Muscle of leg (tissue), 11 donors: ENCODE data around the gene TSPOAP1. TPM values are rescaled to one million over a fixed set of nuclear protein-coding genes. Genes with fewer than 3 reads are reported as not detected.

Source experiments
- DNase-seq: peaks from one replicate; pipeline ENCODE4 v3.0.0; 2013
- H3K27ac ChIP-seq: one replicate; pipeline ENCODE4 v1.5.1; 2013; ENCODE audit warnings: mild to moderate bottlenecking, low read length, control low read depth
- H3K27me3 ChIP-seq: one replicate; pipeline ENCODE4 v1.6.1; 2013; ENCODE audit warnings: low read length; ENCODE audit not compliant: control insufficient read depth, insufficient read depth
- H3K36me3 ChIP-seq: one replicate; pipeline ENCODE4 v1.6.1; 2013; ENCODE audit warnings: low read length; ENCODE audit not compliant: control insufficient read depth, insufficient read depth
- H3K4me1 ChIP-seq: one replicate; pipeline ENCODE4 v1.6.1; 2013; ENCODE audit warnings: low read length; ENCODE audit not compliant: control insufficient read depth, insufficient read depth
- H3K4me3 ChIP-seq: one replicate; pipeline ENCODE4 v1.5.1; 2013; ENCODE audit warnings: low read length, control low read depth
- H3K9me3 ChIP-seq: replicated peaks from 2 replicates; pipeline ENCODE4 v1.6.1; 2013; ENCODE audit warnings: low read depth, low read length; ENCODE audit not compliant: control insufficient read depth
- WGBS: methylation state at CpG from one replicate; pipeline ENCODE4 v1.1.5; 2013; ENCODE audit warnings: missing lambda C conversion rate; ENCODE audit not compliant: insufficient coverage; 5-methylcytosine and 5-hydroxymethylcytosine counted together
- polyA plus RNA-seq, 8 donors: library from polyadenylated mRNA; unstranded; fragments of 120-200 nt; gene quantifications; one replicate each; pipeline versions ENCODE4 v1.2.1 to v1.2.3, GENCODE V29; 2013; ENCODE audit warnings: inconsistent platforms in 1 of 8, low replicate concordance in 1 of 8; ENCODE audit not compliant: insufficient read length in 8 of 8, insufficient read depth in 1 of 8
- total RNA-seq: library from RNA; stranded (reverse); fragments of 120-200 nt; gene quantifications from one replicate; pipeline ENCODE4 v1.2.4, GENCODE V29; 2013

Gene TSPOAP1
- total and polyA plus RNA-seq, 9 donors, result 3.6 to 7.4 (median 4.8) TPM

GRCh38 chr17:58363457-58364185 lies 35.0 kb upstream of the TSPOAP1 start:
- H3K4me3 ChIP-seq, result no peak overlapping the region
- H3K27ac ChIP-seq, result no peak overlapping the region
- no peaks in the 10 kb centered on the region for H3K9me3 ChIP-seq
- no peak for DNase-seq
- WGBS, result 73% methylated on average over 4 of the region's 8 CpGs
- no peaks in the 10 kb centered on the region for H3K36me3 ChIP-seq
- peaks cover 11% of the 10 kb centered on the region for H3K27me3 ChIP-seq
- peaks cover 3% of the 10 kb centered on the region for H3K4me1 ChIP-seq

DNA sequence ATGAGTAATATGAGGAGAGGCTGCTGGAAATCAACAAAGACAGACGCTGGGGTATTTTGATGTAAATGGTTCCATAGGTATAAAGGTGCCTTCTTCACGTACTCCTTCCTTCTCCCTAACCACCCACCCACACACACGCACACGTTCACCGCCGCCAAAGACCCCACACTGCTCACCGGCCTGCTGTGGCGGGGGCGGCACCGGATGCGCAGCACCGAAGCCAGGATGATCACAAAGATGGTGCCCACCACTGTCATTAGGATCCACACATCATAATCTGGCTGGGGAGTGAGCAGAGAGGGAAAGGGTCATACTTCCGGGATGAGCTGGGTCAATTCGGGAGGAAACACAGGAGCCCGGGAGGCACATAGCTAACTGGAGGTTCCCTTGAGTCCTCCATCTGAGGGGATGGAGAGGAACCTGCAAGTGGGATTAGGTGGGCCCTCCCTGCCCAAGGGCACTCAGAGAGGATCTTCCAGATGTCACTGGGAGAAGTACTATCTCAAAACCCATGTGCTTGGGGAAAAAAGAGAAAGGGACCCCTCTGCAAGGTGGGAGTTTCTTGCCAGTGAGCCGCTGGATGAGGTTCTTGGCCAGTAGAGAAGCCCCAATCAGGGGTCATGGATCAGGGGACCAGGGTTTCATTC lies 33.9 kb upstream of the TSPOAP1 start:
- Histone ChIP-seq H3K4me3 (no peak overlapping the region), H3K36me3 (no peaks in the 10 kb centered on the region), H3K27me3 (peaks cover 11% of the 10 kb centered on the region), H3K9me3 (no peaks in the 10 kb centered on the region), H3K4me1 (peaks cover 3% of the 10 kb centered on the region), H3K27ac (no peak overlapping the region)
- 88% methylated on average over 10 of the region's 16 CpGs for WGBS
- no peak for DNase-seq

- Histone ChIP-seq H3K27me3 (peaks cover 11% of the 10 kb centered on the region), H3K27ac (no peak overlapping the region), H3K36me3 (no peaks in the 10 kb centered on the region), H3K4me1 (peaks cover 3% of the 10 kb centered on the region), H3K9me3 (no peaks in the 10 kb centered on the region), H3K4me3 (no peak overlapping the region)
- WGBS, result 63% methylated on average over 3 of the region's 5 CpGs
- DNase-seq, result no peak
Measured at GRCh38 chr17:58360296-58361063, 31.9 kb upstream of the TSPOAP1 start.

- 85% methylated on average over 11 of the region's 16 CpGs for WGBS
- H3K36me3 ChIP-seq, result no peaks in the 10 kb centered on the region
- H3K27ac ChIP-seq, result no peak overlapping the region
- H3K27me3 ChIP-seq, result peaks cover 4% of the 10 kb centered on the region
- H3K4me3 ChIP-seq, result no peak overlapping the region
- no peak for DNase-seq
- H3K4me1 ChIP-seq, result peaks cover 3% of the 10 kb centered on the region
- no peaks in the 10 kb centered on the region for H3K9me3 ChIP-seq
Measured at GRCh38 chr17:58358408-58359172, 30.0 kb upstream of the TSPOAP1 start.

DNA sequence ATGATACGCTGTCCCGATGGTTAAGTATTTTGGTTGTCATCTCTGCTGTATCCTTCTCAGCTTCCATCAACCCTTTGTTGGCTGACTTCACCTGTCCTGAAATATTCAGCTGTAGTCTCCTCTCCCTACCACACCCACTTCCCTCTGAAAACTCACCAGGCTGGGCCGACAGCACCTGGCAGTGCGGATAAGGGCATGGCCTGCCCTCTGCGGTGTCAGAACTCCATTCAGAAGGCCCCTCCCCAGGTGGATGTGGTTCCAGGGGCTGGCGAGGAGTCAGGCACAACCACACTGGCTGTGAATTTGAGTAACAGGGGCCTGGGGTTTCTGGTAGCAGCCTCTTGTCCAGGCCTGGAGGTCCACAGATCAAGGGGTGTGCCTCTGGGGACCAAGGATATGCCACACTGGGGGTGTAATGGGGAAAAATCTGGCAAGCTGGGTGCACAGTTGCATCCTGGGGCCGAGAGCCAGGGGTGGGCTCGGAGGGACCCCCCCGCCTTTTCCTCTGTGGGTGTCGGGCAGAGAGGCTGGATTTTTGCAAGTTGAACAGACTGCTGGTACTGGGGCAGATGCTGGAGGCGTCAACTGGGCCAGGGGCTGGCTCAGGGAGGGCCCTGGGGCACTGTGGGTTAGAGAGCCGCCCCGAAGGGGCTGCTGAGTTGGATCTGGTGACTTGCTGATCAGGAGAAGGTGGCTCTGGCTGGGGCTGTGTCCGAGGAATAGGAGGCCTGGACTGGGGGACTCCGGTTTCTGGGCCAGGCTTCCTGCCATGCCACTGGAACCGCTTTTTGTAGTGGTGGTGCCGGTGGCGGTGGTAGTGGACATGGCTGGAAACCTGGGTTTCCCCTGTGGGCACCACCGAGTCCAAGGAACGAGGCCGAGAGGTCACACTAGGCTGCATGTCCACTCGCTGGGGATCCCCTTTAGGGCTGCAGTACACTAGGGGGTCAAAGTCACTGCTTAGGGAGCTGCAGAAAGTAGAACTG lies 29.0 kb upstream of the TSPOAP1 start:
- Histone ChIP-seq H3K36me3 (no peaks in the 10 kb centered on the region), H3K9me3 (no peaks in the 10 kb centered on the region), H3K4me1 (peaks cover 9% of the 10 kb centered on the region), H3K27ac (no peak overlapping the region), H3K4me3 (no peak overlapping the region), H3K27me3 (no peaks in the 10 kb centered on the region)
- 90% methylated on average over 19 of the region's 22 CpGs for WGBS
- DNase-seq, result no peak

- H3K36me3 ChIP-seq, result no peaks in the 10 kb centered on the region
- H3K4me1 ChIP-seq, result peaks cover 10% of the 10 kb centered on the region
- no peak overlapping the region for H3K4me3 ChIP-seq
- H3K9me3 ChIP-seq, result no peaks in the 10 kb centered on the region
- H3K27me3 ChIP-seq, result no peaks in the 10 kb centered on the region
- no CpG with 5 or more reads among the region's 1 CpG for WGBS
- DNase-seq, result no peak
- no peak overlapping the region for H3K27ac ChIP-seq
Measured at GRCh38 chr17:58356231-58356630, 27.6 kb upstream of the TSPOAP1 start.

DNA sequence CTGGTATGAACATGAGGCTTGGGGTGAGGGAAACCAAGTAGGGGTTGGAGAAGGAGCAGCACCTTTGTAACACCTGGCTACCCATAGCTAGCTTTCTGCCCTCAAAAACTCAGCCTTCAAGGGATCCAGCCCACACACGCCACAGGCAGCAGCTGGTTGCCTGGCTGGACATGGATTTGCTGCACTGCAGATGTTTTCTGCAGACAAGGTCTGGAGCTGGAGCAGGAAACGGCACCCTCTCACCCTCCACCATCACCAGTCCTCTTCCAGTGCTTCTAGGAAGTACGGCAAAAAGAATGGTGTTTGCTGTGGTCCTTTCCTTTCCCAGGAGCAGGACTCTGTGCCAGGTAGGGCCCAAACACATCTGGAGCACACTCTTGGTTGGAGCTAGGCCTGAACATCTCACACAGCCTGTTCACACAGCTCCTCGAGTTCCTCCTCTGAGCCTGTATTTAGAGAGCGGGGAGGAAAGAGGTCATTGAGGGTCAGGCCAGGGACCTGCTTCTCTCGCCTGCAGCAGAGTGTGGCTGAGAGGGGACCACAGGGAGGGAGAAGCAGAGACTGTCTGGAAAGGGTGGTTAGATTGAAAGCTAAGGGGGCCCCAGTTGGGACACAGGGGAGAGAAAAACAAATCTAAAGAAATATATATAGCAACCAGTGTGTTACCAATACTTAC lies 26.1 kb upstream of the TSPOAP1 start:
- WGBS, result 49% methylated on average over 4 of the region's 6 CpGs
- no peak overlapping the region for H3K27ac ChIP-seq
- H3K4me1 ChIP-seq, result peaks cover 10% of the 10 kb centered on the region
- no peak for DNase-seq
- H3K36me3 ChIP-seq, result peaks cover 1% of the 10 kb centered on the region
- H3K9me3 ChIP-seq, result no peaks in the 10 kb centered on the region
- H3K4me3 ChIP-seq, result no peak overlapping the region
- no peaks in the 10 kb centered on the region for H3K27me3 ChIP-seq

GRCh38 chr17:58353389-58353825 lies 24.8 kb upstream of the TSPOAP1 start:
- no peaks in the 10 kb centered on the region for H3K9me3 ChIP-seq
- peaks cover 11% of the 10 kb centered on the region for H3K36me3 ChIP-seq
- no peak for DNase-seq
- peaks cover 10% of the 10 kb centered on the region for H3K4me1 ChIP-seq
- whole genome bisulfite sequencing, result 80% methylated on average over 1 of the region's 4 CpGs
- no peak overlapping the region for H3K4me3 ChIP-seq
- H3K27ac ChIP-seq, result peak overlapping the region; percentile 88
- no peaks in the 10 kb centered on the region for H3K27me3 ChIP-seq
